Sigmoid colon (tissue), 3 donors: ENCODE results near the gene CCN2.
"Not testable (repeated sequence)": the region's sequence is repeated elsewhere in the genome, so short reads cannot be mapped to it uniquely, and the experiment has no call there.

Source experiments
- CTCF ChIP-seq, 4 experiments: fragments of 450-650 bp in 3 of 4; fragments of 200-600 bp in 1 of 4; IDR thresholded peaks; one replicate each; pipeline ENCODE4 v1.5.1; 2016 to 2019; ENCODE audit warnings: antibody characterized with exemption in 4 of 4, mild to moderate bottlenecking in 3 of 4, moderate library complexity in 2 of 4
- POLR2A ChIP-seq, 2 donors: fragments of 450-650 bp; IDR thresholded peaks; one replicate each; pipeline ENCODE4 v1.6.1; 2016; ENCODE audit warnings: antibody characterized with exemption in 2 of 2, mild to moderate bottlenecking in 2 of 2, moderate library complexity in 2 of 2

GRCh38 chr6:131916091-131916796 is 34.9 kb downstream of the CCN2 start:
- not testable (repeated sequence) for TF ChIP-seq CTCF, POLR2A (IDR thresholded peaks at IDR 0.05)
